Measurements from ENCODE around the gene CDH16. TPM values are rescaled to one million over a fixed set of nuclear protein-coding genes. Genes with fewer than 3 reads are reported as not detected.
"Not testable (repeated sequence)": the region's sequence is repeated elsewhere in the genome, so short reads cannot be mapped to it uniquely, and the experiment has no call there.

CDH16 gene
- total and polyA plus RNA-seq, 7 donors = 0.19 to 0.60 TPM; not detected in 5

DNA sequence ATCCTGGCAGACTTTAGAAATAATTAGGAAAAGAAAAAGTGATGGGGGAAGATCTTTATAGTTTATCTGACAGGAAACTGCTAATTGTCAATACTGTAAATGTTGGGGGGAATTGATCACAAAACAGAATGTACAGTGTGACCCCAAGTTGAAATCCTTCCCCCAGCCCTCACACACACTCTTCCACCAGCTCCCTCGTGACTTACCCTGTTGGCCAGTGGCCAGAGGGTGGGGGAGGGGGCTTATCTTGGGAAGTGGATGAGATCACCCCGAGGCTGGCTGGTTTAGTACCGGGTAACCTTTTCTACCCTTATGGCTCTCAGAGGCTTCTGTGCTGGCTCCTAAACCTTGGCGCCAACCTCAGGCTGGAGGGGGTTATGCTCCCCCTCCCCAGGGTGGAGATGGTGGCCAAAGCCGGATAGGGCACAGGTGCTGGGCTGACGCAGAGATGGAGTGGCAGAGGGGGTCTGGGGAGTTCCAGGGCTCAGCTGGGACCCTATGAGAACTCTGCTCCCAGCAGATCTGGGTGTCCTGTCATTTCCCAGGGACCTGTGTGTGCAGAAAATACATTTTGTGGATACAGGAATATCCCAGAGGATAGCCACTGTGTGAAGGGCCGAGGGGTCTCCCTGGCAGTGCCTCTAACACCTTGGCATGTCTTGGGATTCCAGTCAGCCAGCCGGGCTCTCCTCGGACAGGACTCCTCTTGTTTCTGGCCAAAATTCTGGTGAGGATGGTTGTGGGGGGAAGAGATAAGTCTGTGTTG, 18.6 kb downstream of the CDH16 start:
- intact Hi-C loops (cut with DNase I) = loop anchor here (10.0 kb wide), 1 partner anchor 255 kb away; the partner anchor contains the start of genes B3GNT9, FBXL8 and TRADD
- DNase-seq = peak; percentile 93
- WGBS, 2 donors = 29 to 48% methylated on average over 9 of the region's 9 CpGs

DNA sequence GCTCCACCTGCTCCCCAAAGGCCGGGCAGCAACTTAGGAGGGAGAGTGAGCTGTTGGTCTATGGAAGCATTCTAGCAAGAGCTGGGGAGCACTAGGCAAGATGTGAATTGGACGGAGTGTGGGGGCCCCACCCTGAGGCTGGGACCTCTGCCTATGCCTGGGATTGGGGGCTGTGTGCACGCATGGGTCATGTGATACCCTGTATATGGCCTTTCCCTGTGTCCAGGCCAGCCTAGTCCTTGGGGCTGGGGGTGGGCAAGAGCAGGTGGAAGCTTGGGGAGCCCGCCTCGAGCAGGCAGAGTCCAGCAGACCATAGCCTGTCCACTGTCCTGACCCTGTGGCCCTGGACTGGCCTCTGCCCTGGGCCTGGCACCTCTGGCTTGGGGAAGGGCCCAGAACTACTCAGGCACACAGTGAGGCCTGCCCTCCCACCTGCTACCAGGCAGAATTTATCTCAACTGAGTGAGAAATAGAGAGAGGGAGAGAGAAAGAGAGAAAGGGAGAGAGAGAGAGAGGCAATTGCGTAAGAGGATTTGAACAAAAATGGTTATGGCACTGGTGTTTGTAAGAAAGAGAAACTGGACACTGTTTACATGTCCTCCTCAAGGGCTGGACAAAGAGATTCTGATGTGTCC, 19.3 kb downstream of the CDH16 start:
- peaks cover 0 to 74% (median 70%) of the 10 kb centered on the region in 4 donors for H3K4me1 ChIP-seq
- H3K9me3 ChIP-seq = no peaks in the 10 kb centered on the region
- intact Hi-C loops (cut with DNase I) = loop anchor here (10.0 kb wide), 1 partner anchor 255 kb away; the partner anchor contains the start of genes B3GNT9, FBXL8 and TRADD
- no peak overlapping the region for H3K4me3 ChIP-seq
- no peak for DNase-seq
- H3K27me3 ChIP-seq = no peaks in the 10 kb centered on the region
- no peaks in the 10 kb centered on the region for H3K36me3 ChIP-seq
- 86 to 90% methylated on average over 6 of the region's 6 CpGs for WGBS, 2 donors
- TF ChIP-seq POLR2AphosphoS5 (IDR thresholded peaks at IDR 0.05) (peak in 3 of 4 donors; percentile 49 to 71 (median 64)), POLR2A (IDR thresholded peaks at IDR 0.05) (no peak), EP300 (IDR thresholded peaks at IDR 0.05) (peak in 1 of 4 donors; percentile 11)
- TF ChIP-seq, protein P1, sequence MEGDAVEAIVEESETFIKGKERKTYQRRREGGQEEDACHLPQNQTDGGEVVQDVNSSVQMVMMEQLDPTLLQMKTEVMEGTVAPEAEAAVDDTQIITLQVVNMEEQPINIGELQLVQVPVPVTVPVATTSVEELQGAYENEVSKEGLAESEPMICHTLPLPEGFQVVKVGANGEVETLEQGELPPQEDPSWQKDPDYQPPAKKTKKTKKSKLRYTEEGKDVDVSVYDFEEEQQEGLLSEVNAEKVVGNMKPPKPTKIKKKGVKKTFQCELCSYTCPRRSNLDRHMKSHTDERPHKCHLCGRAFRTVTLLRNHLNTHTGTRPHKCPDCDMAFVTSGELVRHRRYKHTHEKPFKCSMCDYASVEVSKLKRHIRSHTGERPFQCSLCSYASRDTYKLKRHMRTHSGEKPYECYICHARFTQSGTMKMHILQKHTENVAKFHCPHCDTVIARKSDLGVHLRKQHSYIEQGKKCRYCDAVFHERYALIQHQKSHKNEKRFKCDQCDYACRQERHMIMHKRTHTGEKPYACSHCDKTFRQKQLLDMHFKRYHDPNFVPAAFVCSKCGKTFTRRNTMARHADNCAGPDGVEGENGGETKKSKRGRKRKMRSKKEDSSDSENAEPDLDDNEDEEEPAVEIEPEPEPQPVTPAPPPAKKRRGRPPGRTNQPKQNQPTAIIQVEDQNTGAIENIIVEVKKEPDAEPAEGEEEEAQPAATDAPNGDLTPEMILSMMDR (IDR thresholded peaks at IDR 0.05) = no peak
- H3K27ac ChIP-seq = peak overlapping the region; percentile 84 to 96 (median 90)

More for the DNA sequence above, 18.6 kb downstream of the CDH16 start:
- peak; percentile 3 to 76 (median 63) for TF ChIP-seq POLR2AphosphoS5 (IDR thresholded peaks at IDR 0.05)
- peak in 2 of 4 donors; percentile 6 to 72 for TF ChIP-seq EP300 (IDR thresholded peaks at IDR 0.05)
- TF ChIP-seq, protein P1 (IDR thresholded peaks at IDR 0.05) = no peak
- TF ChIP-seq POLR2A (IDR thresholded peaks at IDR 0.05) = no peak
- Histone ChIP-seq H3K4me3 (no peak overlapping the region), H3K9me3 (no peaks in the 10 kb centered on the region), H3K36me3 (no peaks in the 10 kb centered on the region), H3K27ac (peak overlapping the region; percentile 84 to 96 (median 90)), H3K4me1 (peaks cover 0 to 81% (median 77%) of the 10 kb centered on the region in 4 donors), H3K27me3 (no peaks in the 10 kb centered on the region)

DNA sequence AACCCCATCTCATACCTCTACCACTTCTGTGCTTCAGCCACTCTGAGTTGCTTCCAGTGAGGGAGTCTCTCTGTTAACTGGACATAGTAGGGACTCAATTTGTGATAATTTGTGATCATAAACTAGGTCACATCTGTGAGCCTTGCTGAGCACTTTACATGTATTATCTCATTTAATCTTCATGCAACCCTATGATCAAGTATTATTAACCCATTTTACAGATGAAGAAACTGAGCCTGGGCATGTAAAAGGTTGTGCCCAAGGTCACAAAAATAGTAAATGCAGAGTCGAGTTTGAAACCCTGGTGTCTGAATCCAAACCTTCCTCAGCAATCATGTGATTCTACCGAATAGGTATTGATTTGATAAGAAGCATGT, 19.8 kb downstream of the CDH16 start:
- intact Hi-C loops (cut with DNase I) = loop anchor here (1.0 to 10.0 kb wide), 2 partner anchors 26 to 256 kb away; partner anchors contain the start of genes B3GNT9, FBXL8, RRAD and TRADD
- H3K36me3 ChIP-seq = no peaks in the 10 kb centered on the region
- H3K9me3 ChIP-seq = no peaks in the 10 kb centered on the region
- no peak overlapping the region for H3K4me3 ChIP-seq
- peak overlapping the region; percentile 84 to 96 (median 90) for H3K27ac ChIP-seq
- TF ChIP-seq EP300 (IDR thresholded peaks at IDR 0.05) = no peak
- H3K4me1 ChIP-seq = peaks cover 0 to 69% (median 65%) of the 10 kb centered on the region in 4 donors
- DNase-seq = no peak
- WGBS, 2 donors = 80 to 84% methylated on average over 2 of the region's 2 CpGs
- H3K27me3 ChIP-seq = no peaks in the 10 kb centered on the region

DNA sequence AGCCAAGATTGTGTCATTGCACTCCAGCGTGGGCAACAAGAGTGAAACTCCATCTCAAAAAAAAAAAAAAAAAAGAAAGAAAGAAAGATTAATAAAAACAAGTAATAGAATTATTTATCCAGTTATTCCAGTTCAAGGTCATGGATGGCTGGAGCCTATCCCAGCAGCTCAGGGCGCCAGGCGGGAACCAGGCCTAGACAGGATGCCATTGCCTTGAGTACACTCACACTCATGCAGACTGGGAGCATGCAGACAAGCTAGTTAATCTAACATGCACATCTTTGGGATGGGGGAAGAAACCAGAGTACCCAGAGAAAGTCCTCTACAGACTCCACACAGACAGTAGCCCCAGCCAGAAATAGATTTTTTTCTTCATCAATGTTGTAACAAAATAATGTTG, 20.5 kb downstream of the CDH16 start:
- no peak overlapping the region for H3K4me3 ChIP-seq
- H3K4me1 ChIP-seq = peaks cover 0 to 62% (median 57%) of the 10 kb centered on the region in 4 donors
- H3K27me3 ChIP-seq = no peaks in the 10 kb centered on the region
- 81 to 82% methylated on average over 3 of the region's 3 CpGs for WGBS, 2 donors
- H3K9me3 ChIP-seq = no peaks in the 10 kb centered on the region
- DNase-seq = no peak
- no peaks in the 10 kb centered on the region for H3K36me3 ChIP-seq
- intact Hi-C loops (cut with DNase I) = loop anchor here (1.0 to 10.0 kb wide), 2 partner anchors 27 to 257 kb away; partner anchors contain the start of genes B3GNT9, FBXL8, RRAD and TRADD
- TF ChIP-seq, protein P1 (IDR thresholded peaks at IDR 0.05) = no peak
- peak overlapping the region; percentile 84 to 96 (median 90) for H3K27ac ChIP-seq

DNA sequence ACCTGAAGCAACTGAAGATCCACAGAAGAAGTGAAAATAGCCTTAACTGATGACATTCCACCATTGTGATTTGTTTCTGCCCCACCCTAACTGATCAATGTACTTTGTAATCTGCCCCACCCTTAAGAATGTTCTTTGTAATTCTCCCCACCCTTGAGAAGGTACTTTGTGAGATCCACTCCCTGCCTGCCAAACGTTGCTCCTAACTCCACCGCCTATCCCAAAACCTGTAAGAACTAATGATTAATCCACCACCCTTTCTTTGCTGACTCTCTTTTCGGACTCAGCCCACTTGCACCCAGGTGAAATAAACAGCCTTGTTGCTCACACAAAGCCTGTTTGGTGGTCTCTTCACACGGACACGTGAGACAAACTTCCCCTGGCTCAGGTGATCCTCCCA, 22.0 kb downstream of the CDH16 start:
- H3K4me3 ChIP-seq, H3K36me3 ChIP-seq, DNase-seq, H3K9me3 ChIP-seq, H3K27ac ChIP-seq, H3K27me3 ChIP-seq: not testable (repeated sequence)
- intact Hi-C loops (cut with DNase I) = loop anchor here (10.0 kb wide), 1 partner anchor 258 kb away; the partner anchor contains the start of genes B3GNT9, FBXL8 and TRADD
- H3K4me1 ChIP-seq = peaks cover 0 to 47% (median 43%) of the 10 kb centered on the region in 4 donors
- WGBS, 2 donors = 25 to 71% methylated on average over 5 of the region's 5 CpGs

Data from sigmoid colon (tissue), 7 donors.